Stimulated activated CD4-positive, alpha-beta T cell treated with anti-CD3 and anti-CD28 coated beads, TNF-alpha, amount 100 ng/mL, for 24 hours (primary cell): Measurements from ENCODE around the gene MAML2.
"Not testable (repeated sequence)": the region's sequence is repeated elsewhere in the genome, so short reads cannot be mapped to it uniquely, and the experiment has no call there.

Source experiments
- DNase-seq, 3 experiments: peaks; one replicate each; pipeline ENCODE4 v3.0.0-alpha.2; 2020; ENCODE audit warnings: low read depth in 3 of 3

Gene MAML2

DNA sequence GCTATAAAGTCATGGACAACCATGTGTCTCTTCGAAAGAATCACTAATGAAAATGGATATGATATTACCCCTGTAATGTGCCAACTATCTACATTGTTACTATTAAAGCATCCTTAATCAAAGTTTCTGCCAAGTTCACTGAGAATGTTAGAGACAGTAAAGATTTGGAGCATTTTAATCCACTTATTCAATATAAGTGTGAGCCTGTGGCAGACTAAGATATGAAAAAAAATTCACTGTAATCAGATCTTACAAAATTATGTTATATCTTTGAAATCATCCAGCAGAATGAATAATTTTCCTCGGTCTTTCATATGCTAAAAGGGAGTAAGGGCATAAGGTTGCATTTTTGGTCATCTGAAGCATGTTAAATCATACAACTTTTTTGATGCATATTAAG is 49.9 kb downstream of the MAML2 start:
- DNase-seq = no peak

DNA sequence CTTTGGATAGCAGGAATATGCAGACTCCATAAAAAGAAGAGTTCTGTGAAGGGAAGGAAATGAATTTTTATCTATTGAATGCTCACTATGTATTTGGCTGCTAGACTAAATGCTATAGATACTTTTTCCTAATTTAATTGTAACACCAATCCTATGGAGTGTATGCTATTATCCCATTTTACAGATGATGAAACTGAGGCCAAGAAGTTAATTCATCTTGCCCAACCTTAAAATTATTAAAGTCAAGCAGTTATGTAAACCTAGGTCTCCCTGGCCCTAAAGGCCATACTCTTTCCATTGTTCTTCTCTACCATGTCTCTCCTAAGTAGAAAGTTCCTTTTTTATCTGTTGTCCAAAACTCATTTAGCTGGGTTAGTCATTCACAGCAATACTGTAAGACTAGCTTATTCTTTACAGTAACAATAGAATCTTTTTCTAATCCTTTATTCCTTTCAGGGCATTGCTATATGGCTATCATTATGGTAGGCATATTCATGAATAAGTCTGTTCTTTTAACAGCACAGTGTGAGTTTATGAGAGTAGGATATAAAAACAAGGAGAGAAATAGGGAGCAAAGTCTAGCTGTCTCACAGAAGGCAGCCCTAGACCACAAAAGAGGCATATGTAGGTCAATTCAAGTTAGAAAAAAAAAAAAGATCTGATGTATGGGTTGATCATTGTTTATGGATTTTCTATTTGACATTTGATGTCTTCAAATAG is 50.5 kb downstream of the MAML2 start:
- no peak for DNase-seq

DNA sequence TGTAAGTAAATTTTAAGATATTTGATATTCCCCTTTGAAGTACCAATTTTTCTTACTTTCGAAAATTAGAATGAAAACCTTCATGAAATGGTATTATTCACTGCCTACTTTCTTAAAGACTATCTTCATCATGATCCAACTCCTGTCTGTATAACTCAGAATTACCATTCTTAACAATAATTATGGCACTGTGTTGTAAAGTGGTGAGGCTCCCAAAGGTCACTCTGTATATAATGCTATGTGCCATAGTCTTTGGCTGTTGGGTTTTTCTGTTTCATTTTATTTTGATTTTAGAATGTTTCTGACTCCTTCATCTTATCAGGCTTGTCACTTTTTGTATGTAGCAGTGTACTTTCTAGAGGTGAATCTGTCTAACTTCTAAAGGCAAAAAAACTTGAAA is 52.4 kb downstream of the MAML2 start:
- no peak for DNase-seq

DNA sequence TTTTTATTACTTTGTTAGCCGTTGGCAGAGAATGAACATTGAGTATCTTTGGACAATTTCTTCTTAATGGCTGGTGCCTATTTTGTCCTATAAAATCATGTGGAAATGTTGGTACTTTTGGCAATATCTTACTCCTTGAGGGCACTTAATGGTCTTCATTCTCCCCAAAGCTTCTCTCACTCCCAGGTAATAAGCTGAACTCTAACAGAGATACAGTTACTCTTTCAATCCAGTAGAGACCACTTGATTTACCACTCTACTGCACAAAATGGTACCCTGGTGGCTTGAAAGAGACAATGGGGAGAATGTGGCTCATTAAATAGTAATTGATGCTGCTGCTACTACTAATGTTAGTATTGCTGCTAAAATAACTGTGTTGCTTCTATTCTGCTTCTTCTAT is 53.0 kb downstream of the MAML2 start:
- DNase-seq = no peak

DNA sequence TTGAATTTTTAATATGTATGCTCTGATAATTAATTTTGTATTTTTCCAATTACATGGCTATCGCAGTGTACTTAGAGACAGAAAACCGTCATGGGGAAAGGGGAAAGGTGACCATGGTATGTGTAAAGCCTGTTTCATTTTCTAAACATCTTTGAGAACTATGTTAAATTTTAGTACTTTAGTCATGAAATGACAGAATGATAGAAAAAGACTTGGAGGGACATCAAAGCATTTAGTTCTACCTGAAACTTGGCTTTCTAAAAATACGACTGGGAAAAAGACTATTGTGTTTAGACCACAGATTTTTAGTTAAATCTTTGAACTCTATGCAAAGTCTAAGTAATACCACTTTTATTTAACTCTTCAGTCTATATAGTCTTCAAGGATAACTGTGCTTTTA is 54.1 kb downstream of the MAML2 start:
- no peak for DNase-seq

- DNase-seq = no peak
These were observed 55.1 kb downstream of the MAML2 start for GRCh38 chr11:96287822-96288439.

- not testable (repeated sequence) for DNase-seq
These were observed 57.0 kb downstream of the MAML2 start for GRCh38 chr11:96285985-96286384.

DNA sequence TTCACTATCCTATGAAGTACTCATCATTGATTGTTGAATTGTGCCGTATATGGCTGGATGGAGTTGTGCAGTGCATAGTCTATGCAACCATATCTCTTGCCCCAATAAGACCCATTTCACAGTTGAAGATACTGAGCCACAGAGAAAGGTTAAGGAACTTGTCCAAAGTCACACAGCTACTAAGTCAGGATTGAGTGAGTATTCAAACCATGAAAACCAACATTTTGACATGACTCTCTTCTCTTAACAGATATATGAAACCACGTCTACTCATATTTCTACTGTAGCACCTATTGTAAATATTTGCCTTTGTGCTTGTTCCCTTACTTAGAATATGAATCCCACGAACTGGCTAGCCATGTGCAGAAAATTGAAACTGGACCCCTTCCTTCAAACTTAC is 58.1 kb downstream of the MAML2 start:
- no peak for DNase-seq

- no peak for DNase-seq
These were observed 58.6 kb downstream of the MAML2 start for GRCh38 chr11:96284401-96284800.

DNA sequence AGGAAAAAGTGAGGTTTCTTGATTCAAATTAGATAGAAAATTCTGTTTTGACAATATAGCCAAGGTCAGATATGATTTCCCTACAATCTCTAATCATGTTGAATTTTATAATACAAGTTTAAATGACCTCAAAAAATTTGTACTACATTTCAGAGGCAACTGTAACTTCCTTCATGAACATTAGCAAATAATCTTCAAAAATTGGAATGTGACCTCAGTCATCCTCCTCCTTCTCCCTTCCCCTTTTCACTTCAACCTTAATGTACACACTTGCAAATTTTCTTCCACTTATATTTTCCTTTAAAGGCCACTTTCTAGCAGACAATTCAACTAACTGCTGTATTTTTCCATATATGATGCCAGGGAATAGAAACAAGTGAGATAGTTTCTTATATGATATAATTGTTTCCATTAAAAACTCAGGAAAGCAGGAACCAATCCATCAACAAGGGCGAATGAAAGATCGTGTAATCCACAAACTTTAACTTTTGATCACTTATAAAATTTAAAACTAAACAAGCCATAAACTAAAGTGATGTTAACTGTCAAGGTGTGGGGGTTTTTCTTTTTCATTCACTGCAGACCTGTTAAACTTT is 60.3 kb downstream of the MAML2 start:
- DNase-seq = no peak

DNA sequence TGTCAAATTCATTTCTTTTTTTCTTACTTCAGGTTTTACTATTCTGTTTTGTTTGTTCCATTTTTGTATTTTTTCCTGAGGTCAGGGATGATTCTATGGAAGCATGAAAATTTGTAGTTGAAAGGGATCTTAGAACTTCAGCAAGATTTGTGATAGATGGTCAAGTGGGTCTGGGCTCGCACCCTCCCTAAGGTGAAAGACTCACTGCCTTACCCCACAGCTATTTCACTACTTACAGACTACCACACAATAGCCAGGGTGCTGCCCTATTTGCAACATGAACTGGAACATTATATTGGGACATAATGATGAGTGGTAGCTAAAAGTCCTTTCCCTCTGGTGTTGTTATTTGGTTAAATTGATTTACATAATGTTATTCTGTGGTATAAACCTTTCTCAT is 62.6 kb downstream of the MAML2 start:
- no peak for DNase-seq

GRCh38 chr11:96279896-96280290 is 63.1 kb downstream of the MAML2 start:
- DNase-seq = no peak

DNA sequence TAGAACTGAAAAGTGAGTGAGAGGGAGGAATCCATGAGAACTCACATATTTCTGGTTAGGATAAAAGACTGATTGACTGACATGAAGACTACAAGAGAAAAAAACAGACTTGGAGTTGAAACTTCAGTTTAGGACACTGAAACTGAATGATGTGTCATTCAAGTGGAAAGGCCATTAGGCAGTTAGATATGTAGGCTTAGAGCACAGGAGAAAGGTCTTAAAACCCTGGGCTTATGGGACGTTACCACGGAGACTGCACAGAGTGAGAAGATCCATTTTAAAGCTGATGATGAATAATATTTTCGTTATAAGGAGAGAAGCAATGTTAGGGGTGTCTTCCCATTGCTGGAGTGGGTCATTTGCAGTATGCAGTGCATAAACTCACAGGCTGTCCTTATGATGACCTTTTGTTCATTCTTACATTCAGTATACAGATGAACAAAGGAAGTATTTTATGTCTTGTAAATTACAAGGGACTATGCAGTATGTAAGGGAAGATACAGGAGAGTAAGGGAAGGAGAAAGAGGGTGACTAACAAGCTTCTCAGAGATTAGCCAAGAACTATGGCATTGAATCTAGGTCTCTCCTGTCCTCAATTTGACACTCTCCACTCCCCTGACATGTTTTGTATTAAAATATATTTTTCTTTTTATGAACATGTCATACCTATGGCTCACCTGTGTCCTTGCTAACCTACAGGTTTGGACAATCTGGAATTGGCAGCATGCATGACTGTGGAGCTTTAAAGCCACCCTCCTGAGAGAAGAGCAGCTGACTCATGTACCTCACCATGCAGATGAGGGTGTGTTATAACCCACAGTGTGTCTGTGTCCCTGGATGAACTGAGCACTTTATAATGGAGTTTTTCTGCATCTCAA is 63.7 kb downstream of the MAML2 start:
- no peak for DNase-seq

GRCh38 chr11:96278039-96278897 is 64.7 kb downstream of the MAML2 start:
- DNase-seq = no peak

GRCh38 chr11:96277696-96278038 is 65.3 kb downstream of the MAML2 start:
- DNase-seq = no peak

GRCh38 chr11:96276836-96277235 is 66.2 kb downstream of the MAML2 start:
- DNase-seq = no peak

DNA sequence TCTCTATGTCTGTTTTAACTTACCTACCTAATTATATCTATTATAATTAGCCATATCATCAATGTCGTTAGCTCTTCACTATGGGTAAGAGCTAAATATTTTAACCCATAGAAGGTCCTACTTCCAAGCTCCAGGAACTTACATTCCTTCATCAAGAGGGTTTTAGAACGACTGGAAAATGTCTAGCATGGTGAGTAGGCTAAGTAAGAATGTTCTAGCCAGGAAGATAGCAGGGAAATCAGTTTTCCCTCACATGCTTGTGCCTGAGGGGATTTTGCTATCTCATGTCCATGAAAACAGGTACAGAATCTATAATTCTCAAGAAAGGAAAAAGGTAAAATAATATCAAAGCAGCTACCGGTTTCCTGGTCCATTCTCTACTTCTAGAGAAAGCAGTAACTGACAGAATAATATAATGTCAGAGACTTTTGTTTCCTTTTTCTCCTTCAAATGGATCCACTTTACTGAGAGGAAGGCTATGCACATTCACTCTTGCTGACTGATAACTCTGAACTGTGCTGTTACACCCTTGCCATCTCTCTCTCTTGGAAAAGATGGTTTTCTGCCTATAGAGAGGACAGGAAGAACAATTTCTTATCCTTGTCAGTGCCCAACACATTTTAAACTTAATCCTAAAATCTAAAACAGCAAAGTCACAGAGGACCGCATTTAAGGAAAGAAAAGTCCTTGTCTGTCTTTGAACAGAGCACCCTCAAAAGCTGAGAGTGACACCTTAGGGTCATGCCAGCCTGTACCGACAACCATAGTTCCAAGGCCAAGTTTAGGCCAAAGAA is 67.0 kb downstream of the MAML2 start:
- no peak for DNase-seq

DNA sequence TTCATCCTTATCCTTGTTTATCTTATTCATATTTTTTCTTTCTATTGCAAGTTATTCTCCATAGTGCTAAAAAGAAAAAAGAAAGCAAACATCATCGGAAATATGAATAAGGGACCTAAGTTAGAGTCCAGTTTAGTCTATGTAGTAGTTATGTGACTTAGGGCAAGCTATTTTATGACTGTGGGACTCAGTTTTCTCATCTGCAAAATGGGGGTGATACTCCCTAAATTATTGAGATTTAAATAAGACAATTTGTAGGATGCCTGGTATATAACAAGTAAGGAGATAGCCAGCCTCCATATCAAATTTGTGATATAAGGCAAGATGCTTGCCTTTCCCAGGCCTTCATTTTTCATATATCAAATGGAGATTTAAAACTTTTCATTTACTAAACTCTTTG is 69.5 kb downstream of the MAML2 start:
- DNase-seq = no peak

- no peak for DNase-seq
These were observed 70.3 kb downstream of the MAML2 start for GRCh38 chr11:96272529-96273222.

GRCh38 chr11:96271777-96272176 is 71.2 kb downstream of the MAML2 start:
- DNase-seq = no peak
